Fibroblast of lung (primary cell): ENCODE results near the gene NRF1.

Experiments used
- CTCF ChIP-seq, 2 donors: IDR thresholded peaks in 1 of 2; conservative IDR thresholded peaks in 1 of 2; 1 replicate in 1 of 2; 2 replicates in 1 of 2; pipeline ENCODE4 v1.5.1; 2011 to 2012; ENCODE audit warnings: low read length in 2 of 2, control low read depth in 1 of 2, inconsistent platforms in 1 of 2, low read depth in 1 of 2, mild to moderate bottlenecking in 1 of 2
- EZH2 ChIP-seq: IDR thresholded peaks from 2 replicates; pipeline ENCODE4 v1.5.1; 2012; ENCODE audit warnings: low read length, control low read depth, mild to moderate bottlenecking; ENCODE audit errors: missing control alignments

GRCh38 chr7:129669901-129670300 lies 58.4 kb downstream of the NRF1 start:
- TF ChIP-seq EZH2 (no peak), CTCF (conservative IDR thresholded peaks at IDR 0.05 in 1 of 2, IDR thresholded peaks at IDR 0.05 in 1 of 2; ENCODE audit: low read depth in 1 of 2, low read length in 2 of 2) (no peak)
